K562 (cell line): ENCODE results near the gene VPS13D. TPM values are rescaled to one million over a fixed set of nuclear protein-coding genes. Genes with fewer than 3 reads are reported as not detected.
A peak's percentile ranks its signal among the peaks of the same experiment; 100 is the strongest.

ENCODE experiments used
- BCOR ChIP-seq: fragments of 450-650 bp; IDR thresholded peaks from 2 replicates; pipeline ENCODE4 v1.6.1; 2016
- CBX1 ChIP-seq: sonication (generic); IDR thresholded peaks from 2 replicates; pipeline ENCODE4 v1.6.1; 2016; ENCODE audit warnings: antibody characterized with exemption, low read depth, mild to moderate bottlenecking
- EP300 ChIP-seq: IDR thresholded peaks from 2 replicates; pipeline ENCODE4 v1.6.1; 2012; ENCODE audit warnings: low read length, improper control_type of control experiment
- HMGN3 ChIP-seq: IDR thresholded peaks from 2 replicates; pipeline ENCODE4 v1.6.1; 2011; ENCODE audit warnings: borderline replicate concordance, low read depth, mild to moderate bottlenecking, mixed read lengths, low read length; ENCODE audit not compliant: insufficient read length; ENCODE audit errors: extremely low read depth
- HNRNPUL1 ChIP-seq: fragments of 200-400 bp; formaldehyde crosslinking; IDR thresholded peaks from 2 replicates; pipeline ENCODE4 v1.6.1; 2017; ENCODE audit warnings: low read length
- MIER1 ChIP-seq: fragments of 450-650 bp; IDR thresholded peaks from 2 replicates; pipeline ENCODE4 v1.6.1; 2016; ENCODE audit warnings: antibody characterized with exemption, mild to moderate bottlenecking, low read depth
- MTA2 ChIP-seq: fragments of 450-650 bp; IDR thresholded peaks from 2 replicates; pipeline ENCODE4 v1.6.1; 2016; ENCODE audit warnings: low read depth
- NEUROD1 ChIP-seq: fragments of 150-350 bp; IDR thresholded peaks from 2 replicates; pipeline ENCODE4 v1.6.1; 2014; ENCODE audit warnings: borderline replicate concordance, low read length, low read depth; ENCODE audit not compliant: partially characterized antibody
- NFIC ChIP-seq: fragments of 450-650 bp; IDR thresholded peaks from 2 replicates; pipeline ENCODE4 v1.6.1; 2017; ENCODE audit warnings: mild to moderate bottlenecking, inconsistent platforms
- NFIX ChIP-seq: fragments of 250-450 bp; sonication (Bioruptor Pico); IDR thresholded peaks from 2 replicates; pipeline ENCODE4 v1.4.0; 2020; ENCODE audit warnings: low read depth, mild to moderate bottlenecking, moderate library complexity
- NUFIP1 ChIP-seq: fragments of 450-650 bp; IDR thresholded peaks from 2 replicates; pipeline ENCODE4 v1.6.1; 2018; ENCODE audit not compliant: partially characterized antibody
- PPARD ChIP-seq: fragments of 250-450 bp; sonication (Bioruptor Pico); IDR thresholded peaks from 2 replicates; pipeline ENCODE4 v1.8.0; 2022; ENCODE audit warnings: inconsistent platforms, mild to moderate bottlenecking, moderate library complexity
- PTTG1 ChIP-seq: fragments of 450-650 bp; IDR thresholded peaks from 2 replicates; pipeline ENCODE4 v1.6.1; 2016; ENCODE audit warnings: low read depth, mild to moderate bottlenecking, missing genetic modification characterization, missing compliant biosample characterization
- PYGO2 ChIP-seq: fragments of 450-650 bp; IDR thresholded peaks from 2 replicates; pipeline ENCODE4 v1.6.1; 2016; ENCODE audit warnings: mild to moderate bottlenecking, missing genetic modification characterization, moderate library complexity, missing compliant biosample characterization
- RAD21 ChIP-seq, 2 experiments: fragments of 250-450 bp in 1 of 2; fragments of 450-650 bp in 1 of 2; sonication (Bioruptor Pico) in 1 of 2; formaldehyde crosslinking in 1 of 2; IDR thresholded peaks in 1 of 2; conservative IDR thresholded peaks in 1 of 2; 2 replicates each; pipeline versions ENCODE4 v1.4.0 to v1.8.0; 2020 to 2022; ENCODE audit warnings: mild to moderate bottlenecking in 2 of 2, moderate library complexity in 1 of 2
- RBM15 ChIP-seq: fragments of 200-400 bp; formaldehyde crosslinking; IDR thresholded peaks from 2 replicates; pipeline ENCODE4 v1.6.1; 2018; ENCODE audit warnings: mild to moderate bottlenecking, low read length, moderate library complexity; ENCODE audit not compliant: insufficient read depth
- SETDB1 ChIP-seq: IDR thresholded peaks from one replicate; pipeline ENCODE4 v1.6.1; 2012; ENCODE audit warnings: low read length, control low read depth, inconsistent platforms
- SMC3 ChIP-seq: conservative IDR thresholded peaks from 2 replicates; pipeline ENCODE4 v1.6.1; 2011; ENCODE audit warnings: low read depth, low read length, improper control_type of control experiment; ENCODE audit not compliant: insufficient read depth
- TCF7L2 ChIP-seq: fragments of 150-350 bp; IDR thresholded peaks from 2 replicates; pipeline ENCODE4 v1.6.1; 2016; ENCODE audit warnings: low read depth, mild to moderate bottlenecking, low read length, moderate library complexity
- ZNF584 ChIP-seq: fragments of 200-800 bp; sonication (Bioruptor generic); IDR thresholded peaks from 2 replicates; pipeline ENCODE4 v1.6.1; 2016; ENCODE audit warnings: low read depth, mild to moderate bottlenecking, missing genetic modification characterization, missing compliant biosample characterization
- ZNF668 ChIP-seq: fragments of 250-450 bp; sonication (Bioruptor Pico); IDR thresholded peaks from 2 replicates; pipeline ENCODE4 v1.8.0; 2022; ENCODE audit warnings: mild to moderate bottlenecking, inconsistent platforms
- polyA plus RNA-seq, 8 experiments: library from polyadenylated mRNA; depleted of rRNA in 4 of 8; stranded (reverse) in 5 of 8; unstranded in 3 of 8; fragments of >200 nt; fragmentation: Nextera tagmentation in 2 of 8; fragmentation: Illumina TruSeq in 1 of 8; extraction: Ambion mirVana in 2 of 8; extraction: Trizol in 1 of 8; gene quantifications; 2 replicates each; pipeline versions ENCODE4 v1.2.1 to v1.2.3, GENCODE V29; 2011 to 2014; ENCODE audit warnings: inconsistent platforms in 1 of 8, missing spikeins in 1 of 8
- total RNA-seq, 7 experiments: library from RNA; depleted of rRNA in 6 of 7; stranded (reverse); fragments of >200 nt in 6 of 7; fragmentation: Illumina TruSeq in 2 of 7; extraction: Trizol in 2 of 7; gene quantifications; 2 replicates each; pipeline versions ENCODE4 v1.2.1 to v1.2.3, GENCODE V29; 2011 to 2021; ENCODE audit warnings: low replicate concordance in 1 of 7
- TF ChIP-seq, protein P1 (sequence below): fragments of 450-650 bp; IDR thresholded peaks from 2 replicates; pipeline ENCODE4 v1.6.1; 2016; ENCODE audit warnings: antibody characterized with exemption
- TF ChIP-seq, protein P2 (sequence below): fragments of 450-650 bp; IDR thresholded peaks from 2 replicates; pipeline ENCODE4 v1.6.1; 2016
- TF ChIP-seq, protein P3 (sequence below): sonication (generic); formaldehyde crosslinking; IDR thresholded peaks from 2 replicates; pipeline ENCODE4 v1.9.0; 2022; ENCODE audit warnings: mild to moderate bottlenecking, missing genetic modification reagents
- TF ChIP-seq, protein P4 (sequence below): fragments of 450-650 bp; IDR thresholded peaks from 2 replicates; pipeline ENCODE4 v1.6.1; 2016; ENCODE audit warnings: mild to moderate bottlenecking
- TF ChIP-seq, protein P5 (sequence below): fragments of 250-450 bp; sonication (Bioruptor Pico); IDR thresholded peaks from 2 replicates; pipeline ENCODE4 v1.8.0; 2022; ENCODE audit warnings: moderate library complexity, mild to moderate bottlenecking, inconsistent platforms

Gene VPS13D
- total and polyA plus RNA-seq, 9 of the 15 experiments (the other 6 are each of a cell fraction or from before 2014, with no cell fraction given), result 6.1 to 51.5 (median 38.5) TPM

DNA sequence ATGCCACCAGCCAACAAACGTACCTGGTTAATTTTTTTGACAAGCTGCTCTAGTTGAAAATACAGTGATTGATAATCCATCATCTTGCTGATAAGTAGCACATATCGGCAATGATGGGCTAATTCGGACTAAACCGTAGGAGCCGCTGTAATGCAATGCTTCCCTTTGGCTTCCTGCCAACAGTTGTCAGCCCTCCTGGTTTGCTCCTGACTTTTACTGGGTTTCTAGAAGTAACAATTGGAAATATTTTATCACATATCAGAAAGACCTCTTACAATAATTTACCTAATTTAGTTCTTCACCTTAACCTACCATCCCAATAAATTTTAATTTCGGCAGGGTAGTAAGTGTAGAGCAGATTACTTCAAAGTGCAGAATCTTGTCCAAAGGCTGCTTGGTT lies 239.7 kb downstream of the VPS13D start (continued):
- TF ChIP-seq, protein P1, sequence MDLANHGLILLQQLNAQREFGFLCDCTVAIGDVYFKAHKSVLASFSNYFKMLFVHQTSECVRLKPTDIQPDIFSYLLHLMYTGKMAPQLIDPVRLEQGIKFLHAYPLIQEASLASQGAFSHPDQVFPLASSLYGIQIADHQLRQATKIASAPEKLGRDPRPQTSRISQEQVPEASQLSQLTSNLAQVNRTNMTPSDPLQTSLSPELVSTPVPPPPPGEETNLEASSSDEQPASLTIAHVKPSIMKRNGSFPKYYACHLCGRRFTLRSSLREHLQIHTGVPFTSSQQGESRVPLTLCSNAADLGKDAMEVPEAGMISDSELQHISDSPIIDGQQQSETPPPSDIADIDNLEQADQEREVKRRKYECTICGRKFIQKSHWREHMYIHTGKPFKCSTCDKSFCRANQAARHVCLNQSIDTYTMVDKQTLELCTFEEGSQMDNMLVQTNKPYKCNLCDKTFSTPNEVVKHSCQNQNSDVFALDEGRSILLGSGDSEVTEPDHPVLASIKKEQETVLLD, result no peak
- TF ChIP-seq, protein P2, sequence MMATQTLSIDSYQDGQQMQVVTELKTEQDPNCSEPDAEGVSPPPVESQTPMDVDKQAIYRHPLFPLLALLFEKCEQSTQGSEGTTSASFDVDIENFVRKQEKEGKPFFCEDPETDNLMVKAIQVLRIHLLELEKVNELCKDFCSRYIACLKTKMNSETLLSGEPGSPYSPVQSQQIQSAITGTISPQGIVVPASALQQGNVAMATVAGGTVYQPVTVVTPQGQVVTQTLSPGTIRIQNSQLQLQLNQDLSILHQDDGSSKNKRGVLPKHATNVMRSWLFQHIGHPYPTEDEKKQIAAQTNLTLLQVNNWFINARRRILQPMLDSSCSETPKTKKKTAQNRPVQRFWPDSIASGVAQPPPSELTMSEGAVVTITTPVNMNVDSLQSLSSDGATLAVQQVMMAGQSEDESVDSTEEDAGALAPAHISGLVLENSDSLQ, result peak; percentile 19; the same call in 1 of the 2 replicates
- TF ChIP-seq, protein P3, sequence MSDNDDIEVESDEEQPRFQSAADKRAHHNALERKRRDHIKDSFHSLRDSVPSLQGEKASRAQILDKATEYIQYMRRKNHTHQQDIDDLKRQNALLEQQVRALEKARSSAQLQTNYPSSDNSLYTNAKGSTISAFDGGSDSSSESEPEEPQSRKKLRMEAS (CRISPR knock-in tag), result no peak
- TF ChIP-seq NEUROD1, result no peak
- no peak for TF ChIP-seq SETDB1
- TF ChIP-seq RBM15, result no peak
- no peak for TF ChIP-seq MIER1
- no peak for TF ChIP-seq BCOR
- TF ChIP-seq, protein P4, sequence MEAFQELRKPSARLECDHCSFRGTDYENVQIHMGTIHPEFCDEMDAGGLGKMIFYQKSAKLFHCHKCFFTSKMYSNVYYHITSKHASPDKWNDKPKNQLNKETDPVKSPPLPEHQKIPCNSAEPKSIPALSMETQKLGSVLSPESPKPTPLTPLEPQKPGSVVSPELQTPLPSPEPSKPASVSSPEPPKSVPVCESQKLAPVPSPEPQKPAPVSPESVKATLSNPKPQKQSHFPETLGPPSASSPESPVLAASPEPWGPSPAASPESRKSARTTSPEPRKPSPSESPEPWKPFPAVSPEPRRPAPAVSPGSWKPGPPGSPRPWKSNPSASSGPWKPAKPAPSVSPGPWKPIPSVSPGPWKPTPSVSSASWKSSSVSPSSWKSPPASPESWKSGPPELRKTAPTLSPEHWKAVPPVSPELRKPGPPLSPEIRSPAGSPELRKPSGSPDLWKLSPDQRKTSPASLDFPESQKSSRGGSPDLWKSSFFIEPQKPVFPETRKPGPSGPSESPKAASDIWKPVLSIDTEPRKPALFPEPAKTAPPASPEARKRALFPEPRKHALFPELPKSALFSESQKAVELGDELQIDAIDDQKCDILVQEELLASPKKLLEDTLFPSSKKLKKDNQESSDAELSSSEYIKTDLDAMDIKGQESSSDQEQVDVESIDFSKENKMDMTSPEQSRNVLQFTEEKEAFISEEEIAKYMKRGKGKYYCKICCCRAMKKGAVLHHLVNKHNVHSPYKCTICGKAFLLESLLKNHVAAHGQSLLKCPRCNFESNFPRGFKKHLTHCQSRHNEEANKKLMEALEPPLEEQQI, result 0 out of 2 replicates have a peak, but pooled peaks have one; percentile 25
- TF ChIP-seq NFIX (CRISPR knock-in tag), result peak; percentile 91
- no peak for TF ChIP-seq CBX1
- TF ChIP-seq MTA2, result no peak
- TF ChIP-seq, protein P5, sequence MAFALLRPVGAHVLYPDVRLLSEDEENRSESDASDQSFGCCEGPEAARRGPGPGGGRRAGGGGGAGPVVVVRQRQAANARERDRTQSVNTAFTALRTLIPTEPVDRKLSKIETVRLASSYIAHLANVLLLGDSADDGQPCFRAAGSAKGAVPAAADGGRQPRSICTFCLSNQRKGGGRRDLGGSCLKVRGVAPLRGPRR (CRISPR knock-in tag), result no peak
- TF ChIP-seq TCF7L2, result no peak
- no peak for TF ChIP-seq HMGN3
- no peak for TF ChIP-seq PYGO2 (tag)
- no peak for TF ChIP-seq SMC3
- no peak for TF ChIP-seq PTTG1 (tag)
- TF ChIP-seq NUFIP1, result no peak
- no peak for TF ChIP-seq HNRNPUL1
- no peak for TF ChIP-seq ZNF668 (CRISPR knock-in tag)
- peak in 1 of 2 experiments; percentile 23; a peak in 1 of 4 replicates for TF ChIP-seq RAD21 (CRISPR knock-in tag; conservative IDR thresholded peaks at IDR 0.05 in 1 of 2, IDR thresholded peaks at IDR 0.05 in 1 of 2)
- no peak for TF ChIP-seq ZNF584 (CRISPR knock-in tag)
- TF ChIP-seq PPARD, result no peak
- TF ChIP-seq EP300, result 0 out of 2 replicates have a peak, but pooled peaks have one; percentile 9
- peak; percentile 98 for TF ChIP-seq NFIC
